ENCODE data around the gene VWA5B2.

GRCh38 chr3:184234224-184234623 is 4.8 kb downstream of the VWA5B2 start:
- no peak; the same call in 1 of the 2 replicates for TF ChIP-seq CTCF (CRISPR knock-in tag; IDR thresholded peaks at IDR 0.05)
- no peak for TF ChIP-seq NCOA2 (CRISPR knock-in tag; IDR thresholded peaks at IDR 0.05)
- TF ChIP-seq ZBTB49 (CRISPR knock-in tag; IDR thresholded peaks at IDR 0.05; ENCODE audit: borderline replicate concordance): no peak
- no peak for TF ChIP-seq ZNF282 (IDR thresholded peaks at IDR 0.05; ENCODE audit: partially characterized antibody)
- no peak for TF ChIP-seq POLR2AphosphoS5 (IDR thresholded peaks at IDR 0.05; ENCODE audit: low read depth, low read length)

All from HepG2 (cell line).